DMS153 (cell line): Measurements from ENCODE around the gene DNAJC3.

Source experiments
- DNase-seq: peaks from one replicate; lab custom pipeline; 2025; lab: John Stamatoyannopoulos, UW

Gene DNAJC3

GRCh38 chr13:95842898-95843297, 166.0 kb downstream of the DNAJC3 start:
- DNase-seq: no peak
